GM19351 (cell line): Measurements from ENCODE around the gene MMRN1.

Source experiments
- ATAC-seq: cut with Tn5 transposase; IDR thresholded peaks from one replicate; pipeline ENCODE4 v1.9.1; 2021; ENCODE audit warnings: mild to moderate bottlenecking, moderate library complexity; ENCODE audit not compliant: unreplicated experiment

The MMRN1 gene, protein sequence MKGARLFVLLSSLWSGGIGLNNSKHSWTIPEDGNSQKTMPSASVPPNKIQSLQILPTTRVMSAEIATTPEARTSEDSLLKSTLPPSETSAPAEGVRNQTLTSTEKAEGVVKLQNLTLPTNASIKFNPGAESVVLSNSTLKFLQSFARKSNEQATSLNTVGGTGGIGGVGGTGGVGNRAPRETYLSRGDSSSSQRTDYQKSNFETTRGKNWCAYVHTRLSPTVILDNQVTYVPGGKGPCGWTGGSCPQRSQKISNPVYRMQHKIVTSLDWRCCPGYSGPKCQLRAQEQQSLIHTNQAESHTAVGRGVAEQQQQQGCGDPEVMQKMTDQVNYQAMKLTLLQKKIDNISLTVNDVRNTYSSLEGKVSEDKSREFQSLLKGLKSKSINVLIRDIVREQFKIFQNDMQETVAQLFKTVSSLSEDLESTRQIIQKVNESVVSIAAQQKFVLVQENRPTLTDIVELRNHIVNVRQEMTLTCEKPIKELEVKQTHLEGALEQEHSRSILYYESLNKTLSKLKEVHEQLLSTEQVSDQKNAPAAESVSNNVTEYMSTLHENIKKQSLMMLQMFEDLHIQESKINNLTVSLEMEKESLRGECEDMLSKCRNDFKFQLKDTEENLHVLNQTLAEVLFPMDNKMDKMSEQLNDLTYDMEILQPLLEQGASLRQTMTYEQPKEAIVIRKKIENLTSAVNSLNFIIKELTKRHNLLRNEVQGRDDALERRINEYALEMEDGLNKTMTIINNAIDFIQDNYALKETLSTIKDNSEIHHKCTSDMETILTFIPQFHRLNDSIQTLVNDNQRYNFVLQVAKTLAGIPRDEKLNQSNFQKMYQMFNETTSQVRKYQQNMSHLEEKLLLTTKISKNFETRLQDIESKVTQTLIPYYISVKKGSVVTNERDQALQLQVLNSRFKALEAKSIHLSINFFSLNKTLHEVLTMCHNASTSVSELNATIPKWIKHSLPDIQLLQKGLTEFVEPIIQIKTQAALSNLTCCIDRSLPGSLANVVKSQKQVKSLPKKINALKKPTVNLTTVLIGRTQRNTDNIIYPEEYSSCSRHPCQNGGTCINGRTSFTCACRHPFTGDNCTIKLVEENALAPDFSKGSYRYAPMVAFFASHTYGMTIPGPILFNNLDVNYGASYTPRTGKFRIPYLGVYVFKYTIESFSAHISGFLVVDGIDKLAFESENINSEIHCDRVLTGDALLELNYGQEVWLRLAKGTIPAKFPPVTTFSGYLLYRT

DNA sequence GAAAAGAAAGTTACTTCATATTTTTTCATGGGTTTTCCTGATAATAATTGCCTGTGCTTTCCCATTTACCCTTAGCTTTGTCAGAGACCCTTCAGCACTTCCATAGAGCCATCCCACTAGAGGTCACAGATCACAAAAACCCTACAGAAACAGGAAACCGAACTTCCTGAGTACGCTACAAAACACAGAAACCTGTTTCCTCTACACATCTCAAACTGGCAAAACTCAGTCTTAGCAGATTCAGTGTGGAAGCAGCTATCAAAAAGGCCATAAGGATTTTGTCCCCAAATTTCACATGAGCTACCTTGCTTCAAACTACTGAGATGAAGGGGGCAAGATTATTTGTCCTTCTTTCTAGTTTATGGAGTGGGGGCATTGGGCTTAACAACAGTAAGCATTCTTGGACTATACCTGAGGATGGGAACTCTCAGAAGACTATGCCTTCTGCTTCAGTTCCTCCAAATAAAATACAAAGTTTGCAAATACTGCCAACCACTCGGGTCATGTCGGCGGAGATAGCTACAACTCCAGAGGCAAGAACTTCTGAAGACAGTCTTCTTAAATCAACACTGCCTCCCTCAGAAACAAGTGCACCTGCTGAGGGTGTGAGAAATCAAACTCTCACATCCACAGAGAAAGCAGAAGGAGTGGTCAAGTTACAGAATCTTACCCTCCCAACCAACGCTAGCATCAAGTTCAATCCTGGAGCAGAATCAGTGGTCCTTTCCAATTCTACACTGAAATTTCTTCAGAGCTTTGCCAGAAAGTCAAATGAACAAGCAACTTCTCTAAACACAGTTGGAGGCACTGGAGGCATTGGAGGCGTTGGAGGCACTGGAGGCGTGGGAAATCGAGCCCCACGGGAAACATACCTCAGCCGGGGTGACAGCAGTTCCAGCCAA lies at the start of gene MMRN1:
Gene MMRN1, plus strand, starts transcription at position 206 of the 902 bp plus-strand sequence. Its CDS starts 118 bp downstream, at position 324.
- peak; percentile 79 for ATAC-seq

DNA sequence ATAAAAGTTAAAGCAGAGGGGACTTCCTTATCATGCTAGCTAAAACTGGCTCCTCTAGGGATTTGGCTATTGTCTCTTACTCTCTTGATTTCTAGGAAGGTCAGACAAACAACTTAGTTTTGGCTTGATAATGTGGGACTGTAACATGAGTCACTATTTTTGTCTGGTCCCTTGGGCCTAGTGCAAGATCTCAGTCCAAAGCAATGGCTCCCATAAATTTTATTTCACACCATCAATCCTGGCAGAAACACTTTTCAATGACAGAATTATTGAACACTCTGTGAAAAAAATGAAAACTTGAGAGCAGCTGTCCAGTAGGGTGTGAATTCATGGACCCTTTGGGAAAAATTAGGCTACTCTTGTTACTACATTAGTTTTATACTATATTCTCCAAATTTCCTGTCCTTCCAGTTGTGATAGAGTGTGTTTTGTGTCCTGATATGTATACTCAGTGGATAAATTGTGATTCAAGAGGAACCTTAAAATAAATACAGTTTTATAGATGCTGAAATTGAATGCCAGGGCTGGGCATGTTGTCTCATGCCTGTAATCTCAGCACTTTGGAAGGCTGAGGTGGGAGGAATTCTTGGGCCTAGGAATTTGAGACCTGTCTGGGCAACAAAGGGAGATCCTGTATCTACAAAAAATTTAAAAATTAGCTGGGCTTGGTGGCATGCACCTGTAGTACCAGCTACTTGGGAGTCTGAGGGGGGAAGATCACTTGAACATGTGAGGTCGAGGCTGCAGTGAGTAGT lies 46.9 kb upstream of the MMRN1 start:
- no peak for ATAC-seq

DNA sequence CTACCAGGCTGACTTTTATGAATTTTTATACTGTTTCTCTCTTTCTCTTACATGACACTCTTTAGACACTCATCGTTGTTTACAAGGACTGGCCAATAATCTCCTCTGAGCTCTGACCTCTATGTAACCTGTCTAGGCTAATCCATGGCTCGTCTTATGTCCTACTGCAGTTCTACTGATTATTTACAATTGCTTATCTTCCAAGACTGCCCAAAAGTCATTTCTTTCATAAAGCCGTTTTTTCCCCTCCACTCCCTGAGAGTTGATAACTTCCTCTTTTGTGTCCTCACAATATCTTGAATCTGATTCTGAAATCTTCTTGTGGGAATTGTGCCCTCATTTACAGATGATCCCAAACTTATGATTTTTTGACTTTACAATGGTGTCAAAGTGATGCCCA lies 39.4 kb upstream of the MMRN1 start:
- ATAC-seq: no peak

DNA sequence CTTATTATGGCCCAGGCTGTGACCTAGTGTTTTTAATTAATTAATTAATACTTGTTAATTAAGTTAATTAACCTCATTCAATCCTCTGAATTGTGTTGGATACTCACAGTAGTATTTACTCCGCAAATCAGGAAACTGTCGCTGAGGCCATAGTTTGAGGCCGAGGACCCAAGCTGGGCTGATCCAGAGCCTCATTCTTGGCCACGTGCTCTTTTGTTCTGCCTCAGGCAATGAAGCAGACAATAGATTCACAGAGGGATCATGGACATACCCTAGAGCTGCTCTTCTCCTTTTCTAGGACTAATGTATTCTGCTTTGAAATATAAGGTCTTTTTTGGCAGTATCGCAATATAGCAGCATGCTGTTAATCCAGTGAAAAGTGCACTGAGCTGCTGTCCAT lies 33.7 kb upstream of the MMRN1 start:
- ATAC-seq: no peak

DNA sequence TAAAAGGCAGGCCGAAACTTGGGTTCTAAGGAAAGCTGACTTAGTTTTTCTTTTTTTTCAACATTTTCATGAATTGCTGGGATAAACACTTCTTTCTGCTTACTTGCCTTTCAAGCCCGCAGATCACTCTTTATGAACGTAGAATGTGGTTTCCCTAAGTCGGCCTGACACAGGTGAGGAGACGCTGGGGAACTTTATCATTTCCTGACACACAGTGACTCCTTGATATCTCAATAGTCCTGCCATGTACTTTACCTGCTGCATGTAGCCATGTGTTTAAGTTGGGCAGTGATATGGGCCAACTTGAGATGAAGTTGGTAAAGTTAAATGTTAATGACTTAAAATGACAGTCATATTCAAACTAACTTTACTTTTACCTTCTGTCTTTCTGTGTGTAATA lies 31.1 kb upstream of the MMRN1 start:
- no peak for ATAC-seq

DNA sequence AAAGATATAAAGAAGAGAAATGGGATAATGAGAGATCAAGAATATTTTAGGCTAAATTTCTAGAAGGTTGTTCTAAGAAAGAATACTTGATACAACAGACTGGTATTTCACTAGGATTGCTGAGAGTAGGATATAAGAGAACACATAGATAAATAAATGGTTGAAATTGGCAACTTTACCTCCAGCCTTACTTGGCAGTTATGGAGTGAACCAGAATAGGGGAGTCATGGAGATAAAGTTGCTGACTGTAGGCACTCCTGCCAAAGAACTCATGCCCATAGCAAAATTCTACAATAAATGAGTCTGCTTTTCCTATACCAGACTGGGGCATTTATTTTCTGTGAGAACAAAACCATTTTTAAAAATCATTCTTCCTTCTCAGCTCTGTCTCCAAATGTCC lies 26.4 kb upstream of the MMRN1 start:
- no peak for ATAC-seq

DNA sequence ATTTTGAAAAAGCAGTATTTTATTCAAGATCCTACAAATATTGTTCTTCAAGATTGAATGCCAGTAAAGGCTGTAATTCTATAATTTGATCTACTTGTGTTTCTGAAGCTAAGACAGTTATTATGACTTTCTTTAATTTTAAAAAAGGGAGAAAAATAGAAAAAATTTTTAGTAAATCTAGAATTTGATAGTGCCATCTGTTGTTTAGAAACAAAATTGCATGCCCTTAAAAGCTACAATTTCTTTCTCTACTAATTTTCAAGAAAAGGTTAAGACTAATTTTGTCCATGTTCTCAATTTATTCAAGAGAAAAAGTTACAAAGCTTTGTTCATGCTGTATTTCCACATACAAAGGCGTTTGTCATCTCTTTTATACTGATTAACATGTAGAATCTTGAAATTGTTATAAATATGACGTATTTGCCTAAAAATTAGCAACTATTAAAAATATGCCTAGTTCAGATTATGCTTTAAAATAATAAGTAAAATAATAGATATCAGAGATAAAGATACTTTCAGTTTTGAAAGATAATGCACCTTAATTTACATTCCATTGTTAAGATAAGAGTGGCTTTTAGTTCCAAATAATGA lies 25.6 kb upstream of the MMRN1 start:
- ATAC-seq: no peak

DNA sequence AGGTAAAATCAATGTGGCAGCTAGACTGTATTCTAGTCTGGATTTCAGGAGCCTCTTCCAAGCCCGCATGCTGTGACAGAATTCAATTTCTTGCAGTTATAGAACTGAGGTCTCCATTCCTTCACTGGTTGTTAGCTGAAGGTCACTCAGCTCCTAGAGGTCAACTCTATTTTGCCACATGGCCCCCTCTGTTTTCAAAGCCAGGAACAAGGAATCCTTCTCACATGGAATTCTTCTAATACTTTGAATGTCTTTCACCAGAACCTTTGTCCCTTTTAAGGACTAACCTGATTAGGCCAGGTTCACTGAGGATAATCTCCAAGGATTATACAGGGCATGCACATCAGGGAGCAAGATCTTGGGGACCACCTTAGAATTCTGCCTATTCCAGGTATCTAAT lies 23.4 kb upstream of the MMRN1 start:
- no peak for ATAC-seq

DNA sequence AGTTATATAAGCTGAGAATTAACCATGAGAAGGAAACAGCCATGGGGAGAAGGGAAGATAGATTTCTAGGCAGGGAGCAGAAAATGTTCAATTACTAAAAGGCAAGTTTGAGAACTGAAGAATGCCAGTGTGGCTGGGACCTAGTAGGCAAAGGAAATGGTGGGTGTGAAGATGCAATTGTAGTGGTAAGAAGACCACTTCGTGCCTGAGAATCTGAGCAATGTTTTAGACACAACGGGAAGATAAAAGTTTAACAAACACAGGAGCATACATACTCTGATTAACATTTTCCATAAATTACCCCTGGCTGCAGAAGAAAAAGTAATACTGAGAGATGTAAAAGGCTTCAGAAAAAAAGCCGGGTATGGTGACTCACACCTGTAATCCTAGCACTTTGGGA lies 18.1 kb upstream of the MMRN1 start:
- ATAC-seq: no peak

DNA sequence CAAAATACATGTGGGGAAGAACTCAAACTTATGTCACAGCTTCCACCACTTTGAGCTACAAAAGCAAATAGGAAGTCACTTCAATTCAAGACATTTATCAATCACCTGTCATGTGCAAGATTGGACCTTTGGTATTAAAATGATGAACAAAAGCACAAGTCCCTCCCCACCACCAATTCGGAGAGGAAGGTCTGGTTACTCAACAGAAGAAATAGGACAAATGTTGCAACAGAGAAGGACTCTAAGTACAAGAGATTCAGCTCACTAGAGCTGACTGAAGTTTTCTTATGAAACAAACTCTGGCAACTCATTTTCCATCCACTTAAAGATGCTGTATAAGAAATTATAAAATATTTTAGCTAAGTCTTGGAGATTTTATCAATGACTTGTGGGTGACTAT lies 16.0 kb upstream of the MMRN1 start:
- no peak for ATAC-seq

DNA sequence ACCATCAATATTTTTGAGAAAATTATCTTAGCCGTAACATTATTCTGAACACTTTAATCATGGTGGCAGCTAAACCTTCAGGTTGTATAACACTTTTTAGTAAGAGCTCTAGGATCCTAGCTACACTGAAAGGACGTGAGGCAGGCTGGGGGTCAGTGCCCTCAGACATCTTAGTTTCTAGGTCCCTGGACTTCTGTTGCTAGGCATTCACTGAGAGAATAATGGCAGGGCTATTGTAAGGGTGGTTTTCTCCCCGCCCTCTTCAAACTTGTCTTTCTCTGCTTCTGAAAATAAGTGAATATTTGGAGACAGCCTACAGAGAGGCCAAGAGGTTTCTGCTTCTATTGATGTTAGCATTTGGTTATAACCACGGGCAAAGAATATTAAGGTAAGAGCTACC lies 15.4 kb upstream of the MMRN1 start:
- no peak for ATAC-seq

DNA sequence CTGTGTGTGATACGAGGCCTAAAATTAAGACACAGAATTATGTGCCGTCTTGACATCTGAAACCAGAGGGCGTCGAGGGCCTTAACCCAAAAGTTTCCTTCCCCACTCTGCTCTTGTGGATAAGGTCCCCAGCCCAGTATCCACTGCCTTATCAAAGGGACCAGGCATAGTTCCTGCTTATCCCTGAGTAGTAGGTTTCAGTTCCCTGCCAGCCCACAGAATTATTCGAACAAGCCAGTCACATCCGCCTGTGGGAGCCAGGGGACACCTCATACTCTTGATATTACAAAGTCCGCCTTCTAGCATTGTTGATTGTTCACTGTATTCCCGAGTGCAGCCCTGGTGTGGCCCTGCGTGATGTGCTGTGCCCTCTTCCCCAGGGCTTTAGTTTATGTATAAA lies 5.4 kb upstream of the MMRN1 start:
- ATAC-seq: no peak

DNA sequence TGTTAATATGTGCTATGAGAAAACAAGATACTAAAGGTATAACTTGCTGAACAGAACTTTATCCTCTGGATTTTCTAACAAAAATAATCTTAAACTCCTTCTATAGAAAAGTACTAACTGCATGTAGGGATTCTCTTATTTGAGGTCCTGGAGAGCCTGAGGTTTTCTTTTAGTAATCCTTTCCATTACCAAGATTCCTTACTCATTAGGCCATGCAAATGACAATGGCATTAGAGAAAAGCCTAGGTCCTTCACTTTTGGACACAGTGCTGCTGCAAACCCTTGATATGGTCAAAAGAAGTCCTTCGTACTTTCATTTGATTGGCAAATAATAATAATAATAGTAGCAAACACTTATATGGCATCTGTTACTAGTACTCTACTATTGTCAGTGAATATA lies 3.2 kb downstream of the MMRN1 start:
- ATAC-seq: no peak

DNA sequence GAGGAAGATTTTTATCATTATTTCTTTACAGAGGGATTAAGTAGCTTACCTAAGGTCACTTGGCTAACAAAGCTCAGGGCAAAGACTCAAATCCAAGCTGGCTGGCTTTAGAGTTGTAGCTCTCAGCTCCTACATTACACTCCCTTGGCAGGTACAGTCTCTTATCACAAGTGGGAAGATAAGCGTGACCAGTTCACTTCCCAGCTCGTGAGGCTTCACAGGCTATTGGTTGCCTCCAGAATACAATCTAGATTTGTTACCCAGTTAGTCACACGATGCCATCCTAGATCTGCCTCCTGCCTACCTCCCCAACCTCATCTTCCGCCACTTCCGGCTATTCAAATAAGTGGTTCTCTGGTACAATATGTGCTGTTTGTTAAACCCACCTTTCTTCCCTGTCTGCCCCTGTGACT lies 3.7 kb downstream of the MMRN1 start:
- peak; percentile 36 for ATAC-seq

DNA sequence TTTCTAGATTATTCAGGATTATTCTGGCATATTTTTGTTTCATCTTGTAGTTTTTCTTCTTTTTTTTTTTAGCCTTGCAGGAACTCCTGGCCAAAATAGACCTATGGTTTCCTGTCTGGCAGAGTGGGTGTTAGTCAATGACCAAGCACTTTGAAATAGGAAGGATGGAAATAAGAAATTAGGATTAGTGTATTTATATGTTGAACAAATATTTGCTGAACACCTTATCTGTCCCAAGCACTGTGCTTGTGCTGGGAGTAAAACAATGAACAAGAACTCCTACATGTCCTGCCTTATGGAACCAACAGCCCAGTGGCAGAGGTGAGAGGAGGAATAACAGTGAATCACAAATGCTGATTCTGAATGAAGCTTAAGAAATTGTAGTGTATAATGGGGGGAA lies 4.5 kb downstream of the MMRN1 start:
- ATAC-seq: no peak

DNA sequence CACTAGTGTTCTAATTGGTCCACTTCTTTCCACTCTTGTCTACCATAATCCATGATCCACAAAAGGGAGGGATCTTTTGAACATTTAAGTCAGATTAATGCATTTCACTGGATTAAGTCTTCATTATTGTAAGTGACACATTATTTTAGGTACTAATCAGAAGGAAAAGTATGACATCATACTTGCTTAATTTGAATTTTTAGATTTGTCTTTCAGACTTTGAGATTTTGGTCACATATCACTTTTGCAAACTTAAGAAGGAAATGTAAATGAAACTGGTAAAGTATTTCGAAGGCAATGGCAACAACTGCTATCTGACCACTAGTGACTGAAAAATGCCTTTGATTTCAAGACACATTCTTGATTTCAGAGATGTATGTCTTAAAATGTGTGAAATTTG lies 5.2 kb downstream of the MMRN1 start:
- no peak for ATAC-seq

DNA sequence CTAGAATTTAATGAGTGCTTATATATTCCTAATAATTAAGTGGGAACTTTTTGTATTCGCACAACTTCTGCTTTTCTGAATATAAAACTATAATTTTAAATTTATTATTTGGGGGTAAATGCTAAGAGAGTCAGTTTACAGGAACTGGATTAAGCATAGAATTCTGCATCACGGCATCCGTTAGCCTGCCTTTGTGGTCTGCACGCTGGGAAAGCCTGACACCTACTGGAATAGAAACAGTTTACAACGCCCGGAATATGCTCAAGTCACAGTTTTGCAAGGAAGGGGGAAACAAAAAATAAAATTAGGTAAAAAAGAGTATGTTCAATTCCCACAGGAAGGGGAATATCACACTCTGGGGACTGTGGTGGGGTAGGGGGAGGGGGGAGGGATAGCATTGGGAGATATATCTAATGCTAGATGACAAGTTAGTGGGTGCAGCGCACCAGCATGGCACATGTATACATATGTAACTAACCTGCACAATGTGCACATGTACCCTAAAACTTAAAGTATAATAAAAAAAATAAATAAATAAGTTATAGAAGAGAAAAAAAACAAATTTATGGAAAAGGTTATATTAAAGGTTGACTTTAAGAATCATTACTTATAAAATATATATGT lies 7.3 kb downstream of the MMRN1 start:
- peak; percentile 74 for ATAC-seq

DNA sequence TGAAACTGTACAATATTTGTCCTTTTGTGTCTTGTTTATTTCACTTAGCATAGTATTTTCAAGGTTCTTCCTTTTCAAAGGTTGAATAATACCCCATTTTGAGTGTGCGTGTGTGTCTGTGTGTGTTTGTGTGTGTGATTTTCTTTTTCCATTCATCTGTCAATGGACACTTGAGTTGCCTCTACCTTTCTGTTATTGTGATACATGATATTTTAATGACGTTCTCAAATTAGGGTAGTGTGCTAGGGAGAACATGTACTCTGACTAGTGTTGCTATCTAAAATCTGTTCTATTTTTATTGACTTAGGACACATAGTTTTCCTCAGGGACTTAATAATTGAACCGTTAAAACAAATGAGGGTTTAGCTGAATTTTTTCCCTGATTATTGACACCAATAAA lies 9.9 kb downstream of the MMRN1 start:
- ATAC-seq: no peak

DNA sequence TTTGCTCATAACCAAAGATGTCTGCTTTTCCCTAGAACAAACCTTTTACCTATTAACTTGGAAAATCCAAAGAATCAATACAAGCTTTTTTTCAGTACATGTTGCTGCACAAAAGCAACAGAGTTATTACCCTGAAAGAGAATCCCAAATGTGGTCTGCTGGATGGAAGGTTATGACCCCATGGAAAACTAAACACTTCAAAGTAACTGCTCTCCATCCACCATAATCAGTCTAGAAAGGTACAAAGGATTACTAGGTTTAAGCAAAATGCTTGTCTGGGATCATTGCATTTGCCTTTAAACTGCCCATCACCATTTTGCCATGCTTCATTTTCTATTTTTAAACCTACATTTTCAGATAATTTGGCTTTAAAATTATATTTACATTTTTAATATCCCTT lies 11.7 kb downstream of the MMRN1 start:
- no peak for ATAC-seq
